HepG2 (cell line): ENCODE results near the gene ATG16L2. TPM values are rescaled to one million over a fixed set of nuclear protein-coding genes. Genes with fewer than 3 reads are reported as not detected.

ENCODE experiments used
- ATAC-seq: fragments of 200-7000 bp; cut with Tn5 transposase; 3 replicates; pipeline ENCODE4 v1.9.1; 2020; ENCODE audit warnings: mild to moderate bottlenecking, moderate library complexity
- BruUV-seq: library from RNA; stranded (reverse); fragments of 400-500 nt; replicated peaks from 2 replicates; lab custom pipeline; 2021; lab: Mats Ljungman, UMichigan
- CTCF ChIA-PET: fragments of 300-600 bp; formaldehyde crosslinking; extraction: SDS; loops from one replicate; lab custom pipeline; 2021; ENCODE audit warnings: low total read pairs, inconsistent platforms, low intra/inter-chr PET ratio; lab: Yijun Ruan, JAX
- POLR2A ChIA-PET: fragments of 350-600 bp; sonication (Branson Sonifier 250); formaldehyde crosslinking; loops from one replicate; lab custom pipeline; 2020; ENCODE audit warnings: antibody characterized with exemption, inconsistent platforms; lab: Yijun Ruan, JAX
- DNase-seq: peaks from one replicate; pipeline ENCODE4 v3.0.0-alpha.2; 2015; ENCODE audit warnings: low spot score
- FAIRE-seq: peaks from 3 replicates; lab custom pipeline; 2011; peaks lifted over from hg19 to GRCh38; lab: Jason Lieb, UNC
- H2AFZ ChIP-seq: one replicate; pipeline ENCODE4 v1.6.1; 2011; ENCODE audit warnings: low read length, inconsistent platforms
- H3K27ac ChIP-seq: fragments of 300-600 bp; 3 replicates; pipeline ENCODE4 v1.8.0; 2011; ENCODE audit warnings: mixed run types, mild to moderate bottlenecking, mixed read lengths, low read length, inconsistent platforms; ENCODE audit not compliant: insufficient read depth; ENCODE audit errors: extremely low read length
- H3K27me3 ChIP-seq, 2 experiments: fragments of 200-600 bp in 1 of 2; 2 replicates in 1 of 2; 3 replicates in 1 of 2; pipeline versions ENCODE4 v1.6.0 to v1.8.0; 2011; ENCODE audit warnings: low read length in 2 of 2, mild to moderate bottlenecking in 2 of 2, moderate library complexity in 2 of 2, inconsistent platforms in 1 of 2; ENCODE audit not compliant: insufficient read depth in 2 of 2, control insufficient read depth in 1 of 2
- H3K36me3 ChIP-seq, 2 experiments: fragments of 200-600 bp in 1 of 2; replicated peaks in 1 of 2; 2 replicates in 1 of 2; 3 replicates in 1 of 2; pipeline versions ENCODE4 v1.5.1 to v1.8.0; 2011; ENCODE audit warnings: low read length in 2 of 2, inconsistent platforms in 1 of 2; ENCODE audit not compliant: insufficient read depth in 2 of 2, control insufficient read depth in 1 of 2
- H3K4me1 ChIP-seq: 2 replicates; pipeline ENCODE4 v1.5.1; 2012; ENCODE audit warnings: low read length, inconsistent platforms; ENCODE audit not compliant: insufficient read depth
- H3K4me2 ChIP-seq: 2 replicates; pipeline ENCODE4 v1.6.0; 2011; ENCODE audit warnings: low read depth, low read length, inconsistent platforms
- H3K4me3 ChIP-seq, 3 experiments: fragments of 200-600 bp in 1 of 3; sonication (generic), shearing (Covaris generic) in 1 of 3; replicated peaks in 1 of 3; 2 replicates each; pipeline ENCODE4 v1.5.1; 2011 to 2016; ENCODE audit warnings: low read length in 3 of 3, inconsistent platforms in 2 of 3, low read depth in 2 of 3, mild to moderate bottlenecking in 2 of 3, control low read depth in 1 of 3, mixed read lengths in 1 of 3; ENCODE audit not compliant: insufficient read depth in 1 of 3
- H3K79me2 ChIP-seq: one replicate; pipeline ENCODE4 v1.6.1; 2011; ENCODE audit warnings: low read length, inconsistent platforms; ENCODE audit not compliant: insufficient read depth
- H3K9ac ChIP-seq: 2 replicates; pipeline ENCODE4 v1.6.0; 2011; ENCODE audit warnings: mild to moderate bottlenecking, low read depth, low read length, inconsistent platforms; ENCODE audit not compliant: insufficient read depth
- H3K9me3 ChIP-seq: 2 replicates; pipeline ENCODE4 v1.5.1; 2012; ENCODE audit warnings: mild to moderate bottlenecking, low read length
- H4K20me1 ChIP-seq: 2 replicates; pipeline ENCODE4 v1.6.0; 2011; ENCODE audit warnings: inconsistent platforms, mild to moderate bottlenecking, low read length, moderate library complexity; ENCODE audit not compliant: insufficient read depth
- AGO2 ChIP-seq: fragments of 200-400 bp; formaldehyde crosslinking; optimal IDR thresholded peaks from 2 replicates; pipeline ENCODE3; 2017; ENCODE audit warnings: mild to moderate bottlenecking, low read depth, low read length, moderate library complexity
- BORCS8-MEF2B ChIP-seq: sonication (generic); formaldehyde crosslinking; IDR thresholded peaks from 2 replicates; pipeline ENCODE4 v1.8.0; 2022; ENCODE audit warnings: mild to moderate bottlenecking, missing genetic modification reagents
- CENPT ChIP-seq: sonication (generic); formaldehyde crosslinking; IDR thresholded peaks from 2 replicates; pipeline ENCODE4 v1.8.0; 2022; ENCODE audit warnings: low read depth, mild to moderate bottlenecking, moderate library complexity, missing genetic modification reagents
- HNRNPL ChIP-seq: fragments of 200-400 bp; formaldehyde crosslinking; IDR thresholded peaks from 2 replicates; pipeline ENCODE4 v1.6.1; 2017; ENCODE audit warnings: mild to moderate bottlenecking, low read depth, low read length
- MXD1 ChIP-seq: sonication (generic); formaldehyde crosslinking; IDR thresholded peaks from 2 replicates; pipeline ENCODE4 v1.4.0; 2020; ENCODE audit warnings: mild to moderate bottlenecking, missing genetic modification reagents
- NBN ChIP-seq: fragments of 450-650 bp; conservative IDR thresholded peaks from 2 replicates; pipeline ENCODE4 v1.6.1; 2017
- RBM39 ChIP-seq: fragments of 200-400 bp; formaldehyde crosslinking; IDR thresholded peaks from one replicate; pipeline ENCODE4 v1.6.1; 2018; ENCODE audit warnings: antibody characterized with exemption, mild to moderate bottlenecking, low read depth, low read length; ENCODE audit not compliant: poor library complexity, severe bottlenecking
- RFX3 ChIP-seq: IDR thresholded peaks from 2 replicates; pipeline ENCODE4 v1.6.1; 2016; ENCODE audit warnings: missing biosample characterization, missing genetic modification reagents
- SNAPC2 ChIP-seq: sonication (generic); formaldehyde crosslinking; IDR thresholded peaks from 2 replicates; pipeline ENCODE4 v1.8.1; 2022; ENCODE audit warnings: mild to moderate bottlenecking, missing genetic modification reagents
- THAP8 ChIP-seq: sonication (generic); formaldehyde crosslinking; IDR thresholded peaks from 2 replicates; pipeline ENCODE4 v1.5.1; 2020; ENCODE audit warnings: missing genetic modification reagents, mild to moderate bottlenecking, borderline replicate concordance
- ZNF263 ChIP-seq: sonication (generic); formaldehyde crosslinking; IDR thresholded peaks from 2 replicates; pipeline ENCODE4 v1.4.0; 2020; ENCODE audit warnings: missing genetic modification reagents
- ZNF282 ChIP-seq: fragments of 450-650 bp; IDR thresholded peaks from 2 replicates; pipeline ENCODE4 v1.6.1; 2018; ENCODE audit not compliant: partially characterized antibody
- ZNF296 ChIP-seq: sonication (generic); formaldehyde crosslinking; conservative IDR thresholded peaks from 2 replicates; pipeline ENCODE4 v1.5.0; 2020; ENCODE audit warnings: mild to moderate bottlenecking, missing genetic modification reagents
- ZNF687 ChIP-seq: sonication (generic); formaldehyde crosslinking; IDR thresholded peaks from 2 replicates; pipeline ENCODE4 v1.5.1; 2020; ENCODE audit warnings: mild to moderate bottlenecking, missing genetic modification reagents, moderate library complexity
- ZNF691 ChIP-seq: sonication (generic); formaldehyde crosslinking; IDR thresholded peaks from 2 replicates; pipeline ENCODE4 v1.4.0; 2020; ENCODE audit warnings: missing genetic modification reagents, low read depth, mild to moderate bottlenecking, borderline replicate concordance
- ZNF770 ChIP-seq: sonication (generic); formaldehyde crosslinking; IDR thresholded peaks from 2 replicates; pipeline ENCODE4 v1.5.0; 2020; ENCODE audit warnings: mild to moderate bottlenecking, missing genetic modification reagents
- WGBS: methylation state at CpG from one replicate; pipeline ENCODE4 v1.1.6; 2017; ENCODE audit warnings: low lambda C conversion rate; 5-methylcytosine and 5-hydroxymethylcytosine counted together
- in situ Hi-C: cut with HindIII; loops from 2 replicates; pipeline ENCODE4 v1.10.0; 2017; ENCODE audit warnings: low pct_unique_long_range_greater_than_20kb; ENCODE audit not compliant: extremely low pct_ligation_motif_present
- intact Hi-C: fragments of 100-400 bp; cut with micrococcal nuclease; formaldehyde crosslinking; loops from one replicate; pipeline ENCODE4 v1.10.0; 2022; ENCODE audit not compliant: unreplicated experiment
- polyA plus RNA-seq, 8 experiments: library from polyadenylated mRNA; depleted of rRNA in 3 of 8; stranded (reverse) in 7 of 8; unstranded in 1 of 8; fragments of >200 nt; fragmentation: Illumina TruSeq in 4 of 8; extraction: Trizol in 4 of 8; gene quantifications; 2 replicates each; pipeline versions ENCODE4 v1.2.1 to v1.2.3, GENCODE V29; 2011 to 2016; ENCODE audit warnings: low read depth in 4 of 8, missing spikeins in 1 of 8, mixed read lengths in 1 of 8; ENCODE audit not compliant: insufficient read depth in 1 of 8
- total RNA-seq, 5 experiments: library from RNA; depleted of rRNA; stranded (reverse); fragments of >200 nt; fragmentation: Illumina TruSeq; extraction: Trizol; gene quantifications; 2 replicates each; pipeline ENCODE4 v1.2.3, GENCODE V29; 2016; ENCODE audit warnings: low read depth in 1 of 5

The ATG16L2 gene
- total and polyA plus RNA-seq, 2 of the 13 experiments (the other 11 are each of a cell fraction or from before 2014, with no cell fraction given), result 6.2 to 14.8 TPM

GRCh38 chr11:72826191-72826941 is 12.2 kb downstream of the ATG16L2 start:
- H4K20me1 ChIP-seq, result no peaks in the 10 kb centered on the region
- no peak overlapping the region for H3K4me2 ChIP-seq
- ATAC-seq, result no peak
- POLR2A ChIA-PET, result no interaction called here
- no TSS peak for BruUV-seq
- H3K4me3 ChIP-seq, result no peak overlapping the region
- CTCF ChIA-PET, result no interaction called here
- in situ Hi-C loops (loop anchor here (5.0 kb wide), 1 partner anchor 351 kb away; no protein-coding TSS in a partner anchor), intact Hi-C loops (no loop called here)
- no peak for DNase-seq
- H3K27me3 ChIP-seq, result no peaks in the 10 kb centered on the region
- WGBS, result 93% methylated on average over 7 of the region's 15 CpGs
- H3K9me3 ChIP-seq, result no peaks in the 10 kb centered on the region
- no peak for FAIRE-seq
- no peaks in the 10 kb centered on the region for H3K79me2 ChIP-seq
- H3K36me3 ChIP-seq, result no peaks in the 10 kb centered on the region
- H3K9ac ChIP-seq, result no peak overlapping the region
- peaks cover 22% of the 10 kb centered on the region for H3K4me1 ChIP-seq
- H3K27ac ChIP-seq, result no peak overlapping the region
- no peak overlapping the region for H2AFZ ChIP-seq
- no peak for TF ChIP-seq ZNF691
- no peak for TF ChIP-seq ZNF296 (CRISPR knock-in tag)
- TF ChIP-seq MXD1, result no peak
- TF ChIP-seq SNAPC2 (CRISPR knock-in tag), result no peak
- no peak for TF ChIP-seq NBN
- TF ChIP-seq BORCS8-MEF2B, result no peak
- 0 out of 2 replicates have a peak, but pooled peaks have one; percentile 35 for TF ChIP-seq ZNF770
- no peak for TF ChIP-seq CENPT
- TF ChIP-seq RBM39, result peak; percentile 27
- TF ChIP-seq ZNF263 (CRISPR knock-in tag), result no peak
- TF ChIP-seq HNRNPL, result 0 out of 2 replicates have a peak, but pooled peaks have one; percentile 26
- no peak for TF ChIP-seq RFX3 (CRISPR knock-in tag)
- no peak for TF ChIP-seq ZNF282
- peak; percentile 87 for TF ChIP-seq AGO2
- peak; percentile 8; the same call in 1 of the 2 replicates for TF ChIP-seq ZNF687 (CRISPR knock-in tag)
- no peak for TF ChIP-seq THAP8
